ENCODE results near the gene SLC25A51. TPM values are rescaled to one million over a fixed set of nuclear protein-coding genes. Genes with fewer than 3 reads are reported as not detected.

Gene SLC25A51
- total RNA-seq, 1 donor = 103 TPM

GRCh38 chr9:37916471-37917312, 12.8 kb upstream of the SLC25A51 start:
- TF ChIP-seq, protein P1, sequence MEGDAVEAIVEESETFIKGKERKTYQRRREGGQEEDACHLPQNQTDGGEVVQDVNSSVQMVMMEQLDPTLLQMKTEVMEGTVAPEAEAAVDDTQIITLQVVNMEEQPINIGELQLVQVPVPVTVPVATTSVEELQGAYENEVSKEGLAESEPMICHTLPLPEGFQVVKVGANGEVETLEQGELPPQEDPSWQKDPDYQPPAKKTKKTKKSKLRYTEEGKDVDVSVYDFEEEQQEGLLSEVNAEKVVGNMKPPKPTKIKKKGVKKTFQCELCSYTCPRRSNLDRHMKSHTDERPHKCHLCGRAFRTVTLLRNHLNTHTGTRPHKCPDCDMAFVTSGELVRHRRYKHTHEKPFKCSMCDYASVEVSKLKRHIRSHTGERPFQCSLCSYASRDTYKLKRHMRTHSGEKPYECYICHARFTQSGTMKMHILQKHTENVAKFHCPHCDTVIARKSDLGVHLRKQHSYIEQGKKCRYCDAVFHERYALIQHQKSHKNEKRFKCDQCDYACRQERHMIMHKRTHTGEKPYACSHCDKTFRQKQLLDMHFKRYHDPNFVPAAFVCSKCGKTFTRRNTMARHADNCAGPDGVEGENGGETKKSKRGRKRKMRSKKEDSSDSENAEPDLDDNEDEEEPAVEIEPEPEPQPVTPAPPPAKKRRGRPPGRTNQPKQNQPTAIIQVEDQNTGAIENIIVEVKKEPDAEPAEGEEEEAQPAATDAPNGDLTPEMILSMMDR (IDR thresholded peaks at IDR 0.05; ENCODE audit: insufficient read depth, low read depth, low read length) = no peak
- H3K4me3 ChIP-seq (ENCODE audit: low read depth, low read length) = no peak overlapping the region
- no peak for DNase-seq (ENCODE audit: low read depth)

DNA sequence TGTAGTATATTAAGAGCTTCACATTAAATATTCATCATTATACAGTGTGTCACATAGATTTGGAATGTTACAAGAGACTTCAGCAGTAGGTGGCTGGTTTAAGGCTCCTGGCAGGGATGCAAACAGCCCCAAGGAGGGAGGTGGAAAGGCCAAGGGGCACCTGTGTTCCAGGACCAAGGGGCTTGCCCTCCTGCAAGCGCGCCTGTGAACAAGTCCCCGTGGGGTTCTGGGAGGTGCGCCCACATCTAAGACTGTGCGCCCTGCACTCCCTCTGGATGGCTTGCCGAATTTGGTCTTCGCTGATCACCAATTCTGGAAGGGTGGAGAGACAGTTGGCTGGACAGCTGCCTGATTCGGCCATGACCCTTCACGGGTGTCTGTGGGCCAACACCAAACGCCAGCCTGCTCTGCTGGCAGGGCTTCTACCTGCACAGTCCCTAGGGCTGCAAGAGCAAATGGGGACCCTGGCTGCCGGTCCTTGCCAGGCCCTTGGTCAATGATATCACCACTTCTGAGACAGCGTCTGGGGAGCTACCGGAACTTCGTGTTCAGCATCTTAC, 12.1 kb upstream of the SLC25A51 start:
- DNase-seq (ENCODE audit: low read depth) = no peak
- H3K4me3 ChIP-seq (ENCODE audit: low read depth, low read length) = no peak overlapping the region
- TF ChIP-seq, protein P1 (IDR thresholded peaks at IDR 0.05; ENCODE audit: insufficient read depth, low read depth, low read length) = no peak

DNA sequence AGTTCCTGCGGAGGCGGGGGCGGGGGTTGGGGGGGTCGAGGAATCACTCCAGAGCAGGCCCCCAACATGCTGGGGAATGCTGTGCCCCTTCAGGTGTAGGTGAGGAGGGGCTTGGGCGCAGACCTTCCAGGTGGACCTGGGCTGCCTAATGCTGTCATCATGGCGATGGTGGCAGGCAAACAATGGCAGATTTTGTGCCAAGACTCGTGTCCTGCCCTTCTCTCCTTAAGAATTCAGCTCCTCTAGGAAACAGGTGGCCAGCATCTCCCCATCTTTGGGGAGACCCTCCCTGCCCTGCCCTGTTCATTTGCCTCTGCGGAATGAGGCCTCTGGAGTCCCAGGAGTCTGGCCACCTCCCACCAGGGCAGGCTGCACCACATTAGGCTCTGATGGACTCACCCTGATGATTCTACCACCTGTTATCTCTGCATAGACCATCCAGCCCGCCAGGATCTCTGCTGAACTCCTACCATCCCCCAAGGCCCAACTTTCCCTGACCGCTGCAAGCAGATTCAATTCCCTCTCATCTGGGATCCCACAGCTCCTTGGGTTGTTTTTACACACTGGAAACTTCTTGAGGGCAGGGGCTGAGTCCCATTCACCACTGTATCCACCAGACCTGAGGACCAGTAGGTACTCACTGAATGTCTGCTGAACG, 10.9 kb upstream of the SLC25A51 start:
- no peak overlapping the region for H3K4me3 ChIP-seq (ENCODE audit: low read depth, low read length)
- TF ChIP-seq, protein P1 (IDR thresholded peaks at IDR 0.05; ENCODE audit: insufficient read depth, low read depth, low read length) = no peak
- DNase-seq (ENCODE audit: low read depth) = no peak

- TF ChIP-seq, protein P1 (IDR thresholded peaks at IDR 0.05; ENCODE audit: insufficient read depth, low read depth, low read length) = no peak
- H3K4me3 ChIP-seq (ENCODE audit: low read depth, low read length) = no peak overlapping the region
- DNase-seq (ENCODE audit: low read depth) = no peak
These were observed 10.2 kb upstream of the SLC25A51 start for GRCh38 chr9:37914154-37914551.

GRCh38 chr9:37913480-37914153, 9.7 kb upstream of the SLC25A51 start:
- TF ChIP-seq, protein P1 (IDR thresholded peaks at IDR 0.05; ENCODE audit: insufficient read depth, low read depth, low read length) = peak; percentile 99
- DNase-seq (ENCODE audit: low read depth) = peak; percentile 80
- H3K4me3 ChIP-seq (ENCODE audit: low read depth, low read length) = no peak overlapping the region

DNA sequence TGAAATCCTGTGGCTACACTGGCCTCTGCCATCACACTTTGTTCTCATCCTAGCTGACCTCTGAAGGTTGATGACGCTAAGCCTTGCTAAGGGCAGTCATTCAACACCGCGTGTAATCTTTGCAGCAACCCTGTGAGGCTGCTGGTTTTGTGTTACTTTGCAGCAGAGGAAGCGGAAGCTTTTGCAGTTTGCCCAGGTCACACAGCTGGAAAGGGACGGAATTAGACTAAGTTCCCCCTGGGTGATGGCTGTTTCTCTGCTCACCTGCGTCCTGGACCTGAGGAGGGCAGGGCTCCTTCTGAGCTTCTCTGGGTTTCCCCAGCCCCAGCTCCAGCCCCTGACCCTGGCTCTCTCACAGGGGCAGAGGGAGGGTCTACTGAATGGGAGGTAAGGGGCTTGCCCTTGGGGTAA, 7.3 kb upstream of the SLC25A51 start:
- DNase-seq (ENCODE audit: low read depth) = peak; percentile 82
- H3K4me3 ChIP-seq (ENCODE audit: low read depth, low read length) = no peak overlapping the region
- TF ChIP-seq, protein P1 (IDR thresholded peaks at IDR 0.05; ENCODE audit: insufficient read depth, low read depth, low read length) = no peak

Measured in fibroblast of villous mesenchyme (primary cell).